ENCODE data around the gene MGAT4B. TPM values are rescaled to one million over a fixed set of nuclear protein-coding genes. Genes with fewer than 3 reads are reported as not detected.

Gene MGAT4B
- total RNA-seq, 1 experiment from 2014 or later = 613 TPM

- intact Hi-C loops (cut with micrococcal nuclease; ENCODE audit: unreplicated experiment) = loop anchor here (2.0 to 5.0 kb wide), 2 partner anchors 17 to 59 kb away; no protein-coding TSS in a partner anchor
- BruUV-seq (replicated peaks) = TSS peak; percentile 69
- CTCF ChIA-PET = interaction anchor here (0.5 to 1.6 kb wide), 2 partner anchors 12 to 13 kb away, joined by 3 to 6 read pairs; no protein-coding TSS in a partner anchor
- H3K4me1 Mint-ChIP-seq (ENCODE audit: low read depth, unreplicated experiment) = peaks cover 47% of the 10 kb centered on the region
- peak; percentile 98 for DNase-seq
- peaks cover 94% of the 10 kb centered on the region for H3K36me3 Mint-ChIP-seq (ENCODE audit: insufficient read depth, unreplicated experiment)
- no peaks in the 10 kb centered on the region for H3K9me3 Mint-ChIP-seq (ENCODE audit: low read depth, unreplicated experiment)
- no peak for TF ChIP-seq CTCF (IDR thresholded peaks at IDR 0.05; ENCODE audit: unreplicated experiment)
- H3K4me3 Mint-ChIP-seq (ENCODE audit: low read depth, unreplicated experiment) = peak overlapping the region; percentile 97
- peak overlapping the region; percentile 99 for H3K27ac Mint-ChIP-seq (ENCODE audit: unreplicated experiment)
- no peaks in the 10 kb centered on the region for H3K27me3 Mint-ChIP-seq (ENCODE audit: unreplicated experiment)
Observed at GRCh38 chr5:179821298-179822058, 14.8 kb upstream of the MGAT4B start.

- peak within 1 kb of the TSS; percentile 97 for H3K4me3 Mint-ChIP-seq (ENCODE audit: low read depth, unreplicated experiment)
- CTCF ChIA-PET = interaction anchor here (1.6 kb wide), 1 partner anchor 13 kb away, joined by 6 read pairs; no protein-coding TSS in a partner anchor
- no peak for TF ChIP-seq CTCF (IDR thresholded peaks at IDR 0.05; ENCODE audit: unreplicated experiment)
- peak within 1 kb of the TSS; percentile 99 for H3K27ac Mint-ChIP-seq (ENCODE audit: unreplicated experiment)
- H3K36me3 Mint-ChIP-seq (ENCODE audit: insufficient read depth, unreplicated experiment) = peaks cover 94% of the 10 kb centered on the region
- peak; percentile 91 for DNase-seq
- H3K27me3 Mint-ChIP-seq (ENCODE audit: unreplicated experiment) = no peaks in the 10 kb centered on the region
- H3K4me1 Mint-ChIP-seq (ENCODE audit: low read depth, unreplicated experiment) = peaks cover 39% of the 10 kb centered on the region
- intact Hi-C loops (cut with micrococcal nuclease; ENCODE audit: unreplicated experiment) = loop anchor here (2.0 to 5.0 kb wide), 2 partner anchors 16 to 58 kb away; no protein-coding TSS in a partner anchor
- no peaks in the 10 kb centered on the region for H3K9me3 Mint-ChIP-seq (ENCODE audit: low read depth, unreplicated experiment)
- BruUV-seq (replicated peaks) = no TSS peak
Observed at GRCh38 chr5:179820483-179821297, 14.0 kb upstream of the MGAT4B start, which contains the start of gene SQSTM1. Gene SQSTM1, plus strand, starts transcription at chr5:179820905. Its CDS starts 32 bp downstream, at chr5:179820937.

GRCh38 chr5:179820127-179820482 is 13.4 kb upstream of the MGAT4B start:
- TSS peak; percentile 66 for BruUV-seq (replicated peaks)
- peak overlapping the region; percentile 97 for H3K4me3 Mint-ChIP-seq (ENCODE audit: low read depth, unreplicated experiment)
- no peak for DNase-seq
- H3K9me3 Mint-ChIP-seq (ENCODE audit: low read depth, unreplicated experiment) = no peaks in the 10 kb centered on the region
- intact Hi-C loops (cut with micrococcal nuclease; ENCODE audit: unreplicated experiment) = loop anchor here (2.0 to 5.0 kb wide), 2 partner anchors 15 to 58 kb away; no protein-coding TSS in a partner anchor
- H3K27ac Mint-ChIP-seq (ENCODE audit: unreplicated experiment) = peak overlapping the region; percentile 96
- H3K27me3 Mint-ChIP-seq (ENCODE audit: unreplicated experiment) = no peaks in the 10 kb centered on the region
- CTCF ChIA-PET = interaction anchor here (1.0 to 1.6 kb wide), 2 partner anchors 12 to 88 kb away, joined by 3 to 6 read pairs; partner anchors contain the start of gene MAML1
- peaks cover 33% of the 10 kb centered on the region for H3K4me1 Mint-ChIP-seq (ENCODE audit: low read depth, unreplicated experiment)
- TF ChIP-seq CTCF (IDR thresholded peaks at IDR 0.05; ENCODE audit: unreplicated experiment) = no peak
- peaks cover 94% of the 10 kb centered on the region for H3K36me3 Mint-ChIP-seq (ENCODE audit: insufficient read depth, unreplicated experiment)
